Prostate gland (tissue), 2 donors: ENCODE measurements around the gene ACBD3. TPM values are rescaled to one million over a fixed set of nuclear protein-coding genes. Genes with fewer than 3 reads are reported as not detected.
A peak's percentile ranks its signal among the peaks of the same experiment; 100 is the strongest.

Experiments
- DNase-seq: peaks from one replicate; pipeline ENCODE4 v3.0.0-alpha.2; 2019; ENCODE audit warnings: low spot score
- H3K27ac ChIP-seq, 2 donors: fragments of 200-600 bp; sonication (generic); 2 replicates each; pipeline ENCODE4 v1.5.1; 2017 to 2019
- H3K27me3 ChIP-seq: fragments of 200-600 bp; sonication (generic); replicated peaks from 2 replicates; pipeline ENCODE4 v1.5.1; 2019; ENCODE audit not compliant: insufficient read depth
- H3K36me3 ChIP-seq, 2 donors: fragments of 200-600 bp; sonication (generic); 1 replicate in 1 of 2; 2 replicates in 1 of 2; pipeline versions ENCODE4 v1.5.1 to v1.8.1; 2017 to 2019
- H3K4me1 ChIP-seq: fragments of 200-600 bp; sonication (generic); replicated peaks from 2 replicates; pipeline ENCODE4 v1.5.1; 2019
- H3K4me3 ChIP-seq, 2 donors: fragments of 200-600 bp; sonication (generic); 2 replicates each; pipeline ENCODE4 v1.5.1; 2017 to 2019
- H3K9me3 ChIP-seq: fragments of 200-600 bp; sonication (generic); 2 replicates; pipeline ENCODE4 v1.5.1; 2017
- CTCF ChIP-seq, 4 experiments: fragments of 200-600 bp in 2 of 4; fragments of 450-650 bp in 2 of 4; sonication (generic) in 2 of 4; IDR thresholded peaks; 1 replicate in 3 of 4; 2 replicates in 1 of 4; pipeline ENCODE4 v1.5.1; 2016 to 2019; ENCODE audit warnings: antibody characterized with exemption in 4 of 4, mild to moderate bottlenecking in 2 of 4, moderate library complexity in 2 of 4
- POLR2A ChIP-seq: fragments of 450-650 bp; IDR thresholded peaks from one replicate; pipeline ENCODE4 v1.6.1; 2016; ENCODE audit warnings: antibody characterized with exemption, mild to moderate bottlenecking
- POLR2AphosphoS5 ChIP-seq: sonication (generic); formaldehyde crosslinking; IDR thresholded peaks from one replicate; pipeline ENCODE4 v1.6.1; 2017; ENCODE audit warnings: antibody characterized with exemption
- WGBS: methylation state at CpG from one replicate; pipeline ENCODE4 v1.1.5; 2018; 5-methylcytosine and 5-hydroxymethylcytosine counted together
- intact Hi-C: fragments of 100-400 bp; cut with DNase I; formaldehyde crosslinking; loops from one replicate; pipeline ENCODE4 v1.14.2; 2022
- total RNA-seq, 2 donors: library from RNA; depleted of rRNA; stranded (reverse); fragments of >200 nt; gene quantifications; one replicate each; pipeline ENCODE4 v1.1.0, GENCODE V29; 2016

Gene ACBD3
- total RNA-seq, 2 donors from 2014 or later, result 42.0 to 46.7 TPM

- Histone ChIP-seq H3K27ac (no peak overlapping the region), H3K4me3 (no peak overlapping the region), H3K9me3 (no peaks in the 10 kb centered on the region), H3K4me1 (no peaks in the 10 kb centered on the region), H3K27me3 (no peaks in the 10 kb centered on the region), H3K36me3 (peaks cover 0 to 4% of the 10 kb centered on the region in 2 donors)
- WGBS, result 75% methylated on average over 8 of the region's 8 CpGs
- DNase-seq, result no peak
- intact Hi-C loops, result no loop called here
- no peak for TF ChIP-seq POLR2AphosphoS5
- TF ChIP-seq POLR2A, result no peak
- no peak for TF ChIP-seq CTCF (IDR thresholded peaks at IDR 0.05)
These were observed 23.6 kb downstream of the ACBD3 start for GRCh38 chr1:226162898-226163297.

GRCh38 chr1:226158983-226159382, 27.6 kb downstream of the ACBD3 start:
- H3K4me1 ChIP-seq, result no peaks in the 10 kb centered on the region
- DNase-seq, result no peak
- H3K27ac ChIP-seq, result peak overlapping the region in 1 of 2 donors; percentile 30
- no peak overlapping the region for H3K4me3 ChIP-seq
- no peak for TF ChIP-seq POLR2AphosphoS5
- no peak for TF ChIP-seq CTCF (IDR thresholded peaks at IDR 0.05)
- TF ChIP-seq POLR2A, result no peak
- H3K36me3 ChIP-seq, result peaks cover 0 to 3% of the 10 kb centered on the region in 2 donors
- 98% methylated on average over 7 of the region's 7 CpGs for WGBS
- intact Hi-C loops, result no loop called here
- H3K9me3 ChIP-seq, result no peaks in the 10 kb centered on the region
- H3K27me3 ChIP-seq, result no peaks in the 10 kb centered on the region

DNA sequence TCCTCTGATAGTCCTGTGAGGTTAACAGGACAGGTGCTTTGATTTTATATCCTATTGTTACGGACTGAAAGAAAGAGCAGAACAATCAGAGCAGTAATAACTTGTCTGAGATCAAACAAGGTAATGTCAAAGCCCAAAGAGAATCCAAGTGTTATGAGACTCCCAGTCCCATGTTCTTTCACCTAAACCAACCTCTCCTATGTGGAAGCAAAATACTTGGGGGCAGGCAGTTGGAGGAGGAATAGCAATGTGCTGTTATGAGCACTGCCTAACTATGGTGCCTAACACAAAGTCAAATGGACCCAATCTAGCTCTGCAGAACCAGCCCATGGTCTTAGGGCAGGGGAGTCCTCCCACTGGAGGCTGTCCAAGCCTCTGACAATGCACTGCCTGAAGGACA, 28.1 kb downstream of the ACBD3 start:
- WGBS, result 30% methylated on average over 1 of the region's 1 CpG

DNA sequence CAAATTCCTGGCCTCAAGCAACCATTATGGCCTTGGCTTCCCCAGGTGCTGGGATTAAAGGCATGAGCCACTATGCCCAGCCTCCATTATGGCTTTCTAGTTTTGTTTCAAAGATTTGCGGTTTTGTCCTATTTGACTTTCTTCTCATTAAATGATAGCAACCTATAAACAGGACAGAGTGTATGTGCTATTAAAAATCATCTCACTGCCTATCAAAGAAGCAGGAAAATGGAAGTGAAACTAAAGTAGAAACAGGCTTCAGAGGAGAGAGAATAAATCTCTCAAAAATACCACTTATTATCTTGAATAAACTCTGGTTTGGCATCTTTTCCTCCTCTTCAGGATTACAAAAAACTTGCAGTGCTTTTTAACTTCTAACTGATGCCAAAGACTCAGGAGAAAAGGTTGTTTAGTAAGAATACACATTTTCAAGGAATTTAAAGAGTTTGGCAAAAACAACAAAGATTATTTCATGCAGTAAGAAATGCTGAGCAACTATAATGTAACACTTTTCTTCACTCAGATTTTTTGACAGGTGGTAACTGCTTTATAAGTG, 28.7 kb downstream of the ACBD3 start:
- DNase-seq, result no peak
- Histone ChIP-seq H3K36me3 (peaks cover 0 to 5% of the 10 kb centered on the region in 2 donors), H3K4me1 (no peaks in the 10 kb centered on the region), H3K27ac (peak overlapping the region; percentile 30 to 53), H3K4me3 (no peak overlapping the region), H3K27me3 (no peaks in the 10 kb centered on the region), H3K9me3 (no peaks in the 10 kb centered on the region)
- intact Hi-C loops, result no loop called here
- TF ChIP-seq CTCF (IDR thresholded peaks at IDR 0.05) (no peak), POLR2A (no peak), POLR2AphosphoS5 (no peak)
- WGBS, result 52% methylated on average over 1 of the region's 1 CpG

More for the DNA sequence above, 28.1 kb downstream of the ACBD3 start:
- intact Hi-C loops, result no loop called here
- no peak overlapping the region for H3K4me3 ChIP-seq
- TF ChIP-seq CTCF (IDR thresholded peaks at IDR 0.05), result no peak
- TF ChIP-seq POLR2A, result no peak
- no peak for TF ChIP-seq POLR2AphosphoS5
- peak overlapping the region; percentile 30 to 53 for H3K27ac ChIP-seq
- peaks cover 0 to 5% of the 10 kb centered on the region in 2 donors for H3K36me3 ChIP-seq
- DNase-seq, result no peak
- H3K4me1 ChIP-seq, result no peaks in the 10 kb centered on the region
- H3K27me3 ChIP-seq, result no peaks in the 10 kb centered on the region
- no peaks in the 10 kb centered on the region for H3K9me3 ChIP-seq

DNA sequence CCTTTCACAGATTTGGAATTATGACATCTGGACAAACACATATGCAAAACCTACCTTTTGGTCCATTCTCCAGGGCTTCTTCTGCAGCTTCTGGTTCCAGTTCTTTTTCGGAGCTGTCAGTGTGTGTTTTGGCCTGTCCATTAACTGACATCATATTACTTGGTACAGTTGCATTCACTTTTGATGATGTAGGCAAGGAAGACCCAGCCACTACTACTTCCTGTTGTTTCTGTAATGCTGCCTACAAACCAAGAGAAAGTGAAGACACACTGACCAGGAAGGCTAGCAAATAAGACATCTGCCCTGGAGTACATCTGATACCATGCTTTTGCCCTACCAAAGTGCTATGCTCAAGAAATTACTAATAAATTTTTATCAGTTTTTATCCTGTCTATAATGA, 31.9 kb downstream of the ACBD3 start:
- no peaks in the 10 kb centered on the region for H3K27me3 ChIP-seq
- H3K9me3 ChIP-seq, result no peaks in the 10 kb centered on the region
- H3K4me3 ChIP-seq, result no peak overlapping the region
- H3K27ac ChIP-seq, result no peak overlapping the region
- intact Hi-C loops, result no loop called here
- peaks cover 0 to 5% of the 10 kb centered on the region in 2 donors for H3K36me3 ChIP-seq
- no peak for DNase-seq
- no peaks in the 10 kb centered on the region for H3K4me1 ChIP-seq
- TF ChIP-seq CTCF (IDR thresholded peaks at IDR 0.05) (no peak), POLR2AphosphoS5 (no peak), POLR2A (no peak)
- WGBS, result 94% methylated on average over 1 of the region's 1 CpG
